Natural killer cell (primary cell): ENCODE measurements around the gene TBCE. TPM values are rescaled to one million over a fixed set of nuclear protein-coding genes. Genes with fewer than 3 reads are reported as not detected.

Source experiments
- ATAC-seq, 3 donors: fragments of 150-1000 bp in 2 of 3; fragments of 200-7000 bp in 1 of 3; cut with Tn5 transposase; 1 replicate in 1 of 3; 2 replicates in 2 of 3; pipeline ENCODE4 v1.10.0; 2021; ENCODE audit warnings: mild to moderate bottlenecking in 2 of 3, moderate library complexity in 2 of 3
- DNase-seq, 2 donors: peaks; one replicate each; pipeline versions ENCODE4 v3.0.0 to v3.0.0-alpha.2; 2013 to 2021; ENCODE audit warnings: mixed read lengths in 1 of 2
- H3K27ac ChIP-seq: one replicate; pipeline ENCODE4 v1.5.1; 2013; ENCODE audit warnings: mild to moderate bottlenecking, low read length
- H3K27me3 ChIP-seq: one replicate; pipeline ENCODE4 v1.6.1; 2013; ENCODE audit warnings: low read length; ENCODE audit not compliant: control insufficient read depth, insufficient read depth
- H3K36me3 ChIP-seq: one replicate; pipeline ENCODE4 v1.6.1; 2013; ENCODE audit warnings: low read length; ENCODE audit not compliant: control insufficient read depth, insufficient read depth
- H3K4me1 ChIP-seq: one replicate; pipeline ENCODE4 v1.6.1; 2013; ENCODE audit warnings: low read length; ENCODE audit not compliant: control insufficient read depth, insufficient read depth
- H3K4me3 ChIP-seq: one replicate; pipeline ENCODE4 v1.5.1; 2013; ENCODE audit warnings: low read length
- H3K9me3 ChIP-seq: one replicate; pipeline ENCODE4 v1.6.1; 2013; ENCODE audit warnings: low read length; ENCODE audit not compliant: control insufficient read depth, insufficient read depth
- H3K27ac Mint-ChIP-seq, 2 donors: one replicate each; pipeline ENCODE4 v1.8.0; 2022; ENCODE audit warnings: mild to moderate bottlenecking in 2 of 2, mixed read lengths in 2 of 2, moderate library complexity in 1 of 2
- H3K27me3 Mint-ChIP-seq, 2 donors: one replicate each; pipeline ENCODE4 v1.8.0; 2022; ENCODE audit warnings: low read depth in 2 of 2, mixed read lengths in 2 of 2
- H3K36me3 Mint-ChIP-seq: one replicate; pipeline ENCODE4 v1.8.0; 2022; ENCODE audit warnings: mixed read lengths
- H3K4me1 Mint-ChIP-seq, 2 donors: one replicate each; pipeline ENCODE4 v1.8.0; 2022; ENCODE audit warnings: mixed read lengths in 2 of 2
- H3K4me3 Mint-ChIP-seq: one replicate; pipeline ENCODE4 v1.8.0; 2022; ENCODE audit warnings: mild to moderate bottlenecking, moderate library complexity, mixed read lengths
- H3K9me3 Mint-ChIP-seq, 2 donors: one replicate each; pipeline ENCODE4 v1.8.0; 2022; ENCODE audit warnings: mixed read lengths in 2 of 2
- CTCF ChIP-seq: fragments of 200-600 bp; IDR thresholded peaks from one replicate; pipeline ENCODE4 v1.8.0; 2022; ENCODE audit warnings: antibody characterized with exemption
- WGBS: methylation state at CpG from one replicate; pipeline ENCODE4 v1.1.7; 2013; ENCODE audit warnings: missing lambda C conversion rate; ENCODE audit not compliant: insufficient coverage; 5-methylcytosine and 5-hydroxymethylcytosine counted together
- intact Hi-C: fragments of 100-400 bp; cut with micrococcal nuclease; formaldehyde crosslinking; loops from one replicate; pipeline ENCODE4 v1.14.2; 2022
- total RNA-seq, 4 donors: library from RNA; stranded (reverse); fragments of 120-200 nt in 1 of 4; gene quantifications; one replicate each; pipeline versions ENCODE4 v1.2.3 to v1.2.4, GENCODE V29; 2013 to 2022

Gene TBCE
- total RNA-seq, 3 donors from 2014 or later (not counting 1 experiment from before 2014, with no cell fraction given), result 24.1 to 25.2 (median 25.0) TPM

- ATAC-seq, result no peak
- DNase-seq, result no peak
- no peaks in the 10 kb centered on the region for H3K9me3 Mint-ChIP-seq
- no peaks in the 10 kb centered on the region for H3K27me3 ChIP-seq
- peak overlapping the region; percentile 99 for H3K4me3 Mint-ChIP-seq
- H3K27me3 Mint-ChIP-seq, result no peaks in the 10 kb centered on the region
- H3K27ac ChIP-seq, result no peak overlapping the region
- H3K4me3 ChIP-seq, result no peak overlapping the region
- no peak for TF ChIP-seq CTCF
- WGBS, result 83% methylated on average over 4 of the region's 5 CpGs
- peaks cover 46% of the 10 kb centered on the region in 2 donors for H3K4me1 Mint-ChIP-seq
- peaks cover 4% of the 10 kb centered on the region for H3K36me3 ChIP-seq
- H3K27ac Mint-ChIP-seq, result no peak overlapping the region
- no peaks in the 10 kb centered on the region for H3K9me3 ChIP-seq
- intact Hi-C loops, result loop anchor here (5.0 to 10.0 kb wide), 3 partner anchors 37 to 719 kb away; partner anchors contain the start of gene TOMM20
- H3K36me3 Mint-ChIP-seq, result no peaks in the 10 kb centered on the region
- peaks cover 30% of the 10 kb centered on the region for H3K4me1 ChIP-seq
Observed at GRCh38 chr1:235324296-235324695, 42.9 kb upstream of the TBCE start.

GRCh38 chr1:235325139-235325538 lies 42.1 kb upstream of the TBCE start:
- peak overlapping the region; percentile 99 for H3K4me3 Mint-ChIP-seq
- H3K9me3 ChIP-seq, result no peaks in the 10 kb centered on the region
- H3K27me3 ChIP-seq, result no peaks in the 10 kb centered on the region
- intact Hi-C loops, result loop anchor here (5.0 to 10.0 kb wide), 4 partner anchors 92 to 720 kb away; partner anchors contain the start of genes LYST and TOMM20
- no peak for DNase-seq
- peak overlapping the region; percentile 19 for H3K4me3 ChIP-seq
- peaks cover 4% of the 10 kb centered on the region for H3K36me3 ChIP-seq
- H3K27ac Mint-ChIP-seq, result no peak overlapping the region
- ATAC-seq, result no peak
- no peaks in the 10 kb centered on the region for H3K36me3 Mint-ChIP-seq
- peak overlapping the region; percentile 20 for H3K27ac ChIP-seq
- WGBS, result 17% methylated on average over 1 of the region's 3 CpGs
- peaks cover 45% of the 10 kb centered on the region in 2 donors for H3K4me1 Mint-ChIP-seq
- TF ChIP-seq CTCF, result no peak
- H3K27me3 Mint-ChIP-seq, result no peaks in the 10 kb centered on the region
- no peaks in the 10 kb centered on the region for H3K9me3 Mint-ChIP-seq
- peaks cover 37% of the 10 kb centered on the region for H3K4me1 ChIP-seq

GRCh38 chr1:235325854-235326253 lies 41.4 kb upstream of the TBCE start:
- Mint-ChIP-seq H3K27me3 (no peaks in the 10 kb centered on the region), H3K4me3 (peak overlapping the region; percentile 99), H3K36me3 (no peaks in the 10 kb centered on the region), H3K4me1 (peaks cover 39 to 43% of the 10 kb centered on the region in 2 donors), H3K27ac (no peak overlapping the region), H3K9me3 (no peaks in the 10 kb centered on the region)
- ATAC-seq (no peak), DNase-seq (no peak)
- Histone ChIP-seq H3K27ac (peak overlapping the region; percentile 20), H3K9me3 (no peaks in the 10 kb centered on the region), H3K27me3 (no peaks in the 10 kb centered on the region), H3K4me1 (peaks cover 39% of the 10 kb centered on the region), H3K36me3 (peaks cover 4% of the 10 kb centered on the region), H3K4me3 (peak overlapping the region; percentile 96)
- intact Hi-C loops, result loop anchor here (5.0 to 10.0 kb wide), 4 partner anchors 91 to 721 kb away; partner anchors contain the start of genes LYST and TOMM20
- whole genome bisulfite sequencing, result 46% methylated on average over 1 of the region's 2 CpGs
- TF ChIP-seq CTCF, result no peak
